NCI-H2081 treated with DMSO at 0.1 percent for 48 hours (cell line): ENCODE results near the gene CREB3L1.

ENCODE experiments used
- DNase-seq: peaks from one replicate; lab custom pipeline; 2025; lab: John Stamatoyannopoulos, UW

The CREB3L1 gene

GRCh38 chr11:46366661-46367161 is 89.2 kb downstream of the CREB3L1 start:
- no peak for DNase-seq

GRCh38 chr11:46367244-46367915 is 89.9 kb downstream of the CREB3L1 start:
- no peak for DNase-seq

GRCh38 chr11:46367916-46368267 is 90.4 kb downstream of the CREB3L1 start:
- no peak for DNase-seq

- no peak for DNase-seq
Measured at GRCh38 chr11:46369458-46370152, 92.1 kb downstream of the CREB3L1 start.

- no peak for DNase-seq
Measured at GRCh38 chr11:46370253-46370652, 92.8 kb downstream of the CREB3L1 start.
